8988T (cell line): ENCODE measurements around the gene TLCD3A.
"Not testable (repeated sequence)": the region's sequence is repeated elsewhere in the genome, so short reads cannot be mapped to it uniquely, and the experiment has no call there.

Experiments
- DNase-seq: peaks from one replicate; pipeline ENCODE4 v3.0.0; 2011

TLCD3A gene

GRCh38 chr17:732067-732901, at the start of gene TLCD3A:
Gene TLCD3A, plus strand, starts transcription at chr17:732596. Its CDS starts 52 bp downstream, at chr17:732648.
- DNase-seq = peak; percentile 71

GRCh38 chr17:683040-683439, 49.4 kb upstream of the TLCD3A start:
- DNase-seq = no peak

DNA sequence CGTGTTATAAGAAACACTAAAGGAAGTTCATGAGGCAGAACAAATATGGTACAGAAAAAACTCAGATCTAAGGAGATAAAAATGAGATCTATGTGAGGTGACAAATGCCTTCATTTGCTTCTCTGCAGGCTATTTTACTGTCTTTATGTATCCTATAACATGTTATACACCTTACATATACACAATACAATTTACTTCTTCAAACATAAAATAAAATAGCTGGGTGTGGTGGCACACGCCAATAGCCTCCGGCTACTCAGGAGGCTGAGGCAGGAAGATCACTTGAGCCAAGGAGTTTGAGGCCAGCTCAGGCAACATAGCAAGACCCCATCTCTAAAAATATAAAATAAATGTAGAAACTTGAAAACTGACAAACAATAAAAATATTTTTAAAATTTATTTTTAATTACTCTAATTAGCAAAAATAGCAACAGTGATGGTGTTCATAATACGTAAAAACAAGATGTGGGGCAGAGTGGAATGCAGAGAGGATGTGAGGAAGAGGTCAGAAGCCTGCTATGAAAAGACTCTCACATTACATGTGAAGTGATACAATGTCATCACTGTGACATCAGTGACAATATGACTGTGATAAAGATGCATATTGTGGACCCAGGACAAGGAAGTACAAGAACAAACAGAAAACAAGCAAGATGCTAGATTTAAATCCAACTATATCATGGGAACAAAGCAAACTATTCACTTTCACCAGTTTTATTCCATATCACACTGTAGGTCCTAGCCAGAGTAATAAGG, 48.7 kb upstream of the TLCD3A start:
- DNase-seq = no peak

- no peak for DNase-seq
These were observed 47.4 kb upstream of the TLCD3A start for GRCh38 chr17:685006-685405.

GRCh38 chr17:688100-688989, 44.1 kb upstream of the TLCD3A start:
- no peak for DNase-seq

GRCh38 chr17:689556-690275, 42.7 kb upstream of the TLCD3A start:
- no peak for DNase-seq

DNA sequence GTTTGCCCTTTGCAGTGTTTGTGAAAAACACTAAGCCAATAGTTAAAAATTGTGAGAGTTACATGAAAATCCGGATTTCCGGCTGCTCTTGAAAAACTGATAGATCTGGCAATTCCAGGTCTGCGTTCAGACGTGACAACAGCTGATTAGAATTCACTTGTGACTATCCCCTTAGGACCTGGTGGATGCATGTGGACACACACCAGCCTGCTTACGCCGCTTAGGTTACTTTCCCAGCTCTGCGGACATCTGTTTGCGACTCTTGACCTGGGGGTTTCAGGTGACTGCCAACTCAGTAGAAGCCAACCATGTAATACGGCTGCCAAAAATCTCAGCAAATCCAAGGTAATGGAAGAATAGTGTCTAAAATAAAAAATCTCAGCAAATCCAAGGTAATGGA, 42.0 kb upstream of the TLCD3A start:
- no peak for DNase-seq

DNA sequence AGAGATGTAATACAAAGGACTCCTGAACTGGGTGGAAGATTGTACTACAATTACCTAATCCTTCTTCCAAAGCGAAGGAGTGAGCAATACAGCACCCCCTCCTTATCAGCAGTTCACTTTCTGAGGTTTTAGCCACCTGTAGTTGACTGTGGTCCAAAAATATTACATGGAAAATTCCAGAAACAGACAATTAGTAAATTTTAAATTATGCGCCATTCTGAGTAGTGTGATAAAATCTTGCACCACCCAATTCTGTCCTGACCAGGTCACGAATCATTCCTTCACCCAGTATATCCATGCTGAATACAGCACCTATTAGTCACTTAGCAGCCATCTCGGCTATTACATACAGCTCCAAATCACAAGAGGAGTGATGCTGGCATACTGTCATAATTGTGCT, 41.0 kb upstream of the TLCD3A start:
- DNase-seq = no peak

DNA sequence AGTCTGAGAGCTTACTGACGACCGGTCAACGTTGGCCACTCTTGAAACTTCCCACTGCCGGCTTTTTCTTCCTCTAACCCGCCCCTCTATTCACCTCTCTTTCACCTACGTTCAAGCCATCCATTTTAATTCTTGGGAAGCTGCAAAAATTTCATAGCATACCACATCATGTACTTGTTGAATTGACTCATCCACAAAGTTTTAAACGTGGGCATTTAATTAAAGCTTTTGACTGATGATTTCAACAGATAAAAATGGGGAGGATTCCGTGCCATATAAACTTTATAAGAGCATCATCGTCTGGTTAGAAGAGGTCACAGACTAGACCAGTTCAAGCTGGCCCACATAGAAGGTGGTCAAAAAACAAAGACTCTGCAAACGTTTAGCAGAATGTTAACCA, 40.3 kb upstream of the TLCD3A start:
- no peak for DNase-seq

DNA sequence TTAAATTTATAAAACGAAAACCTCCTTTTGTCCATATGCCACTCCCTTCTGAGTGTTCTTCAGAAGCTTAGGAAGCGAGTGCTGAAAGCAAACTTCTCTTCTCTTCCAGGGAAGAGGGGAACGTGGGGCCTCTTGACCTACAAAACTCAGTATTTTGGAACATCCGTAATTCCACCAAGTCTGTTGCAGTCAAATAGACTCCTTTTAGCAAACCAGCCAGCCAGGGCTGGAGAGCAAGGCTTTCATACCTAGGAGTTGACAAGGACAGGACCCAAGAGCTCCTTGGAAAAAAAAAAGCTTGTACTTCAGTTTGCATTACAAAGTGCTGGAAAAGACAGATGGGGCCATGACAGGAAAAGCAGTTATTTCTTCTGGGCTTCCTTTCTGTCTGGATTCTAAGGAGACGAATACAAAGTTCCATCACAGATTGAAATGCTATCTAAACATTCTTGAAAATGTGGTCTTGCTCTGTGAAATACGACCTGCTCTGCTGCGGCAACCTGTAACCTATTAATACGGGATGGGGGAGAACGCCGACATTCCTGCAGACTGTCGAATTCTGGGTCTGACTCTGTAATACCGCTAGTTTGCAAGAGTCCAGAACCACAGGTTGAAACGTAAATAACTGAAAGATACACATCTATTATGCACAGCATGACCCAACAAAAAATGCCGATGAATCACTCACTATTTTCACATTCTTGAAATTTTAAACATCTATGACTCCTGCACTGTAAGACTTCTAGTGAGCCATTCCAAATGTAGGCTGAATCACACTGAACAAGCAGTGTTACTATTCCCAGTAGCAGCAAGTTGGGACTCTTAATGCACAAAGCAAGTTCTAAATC, 38.4 kb upstream of the TLCD3A start:
- DNase-seq = no peak

- no peak for DNase-seq
These were observed 36.0 kb upstream of the TLCD3A start for GRCh38 chr17:696369-696768.

DNA sequence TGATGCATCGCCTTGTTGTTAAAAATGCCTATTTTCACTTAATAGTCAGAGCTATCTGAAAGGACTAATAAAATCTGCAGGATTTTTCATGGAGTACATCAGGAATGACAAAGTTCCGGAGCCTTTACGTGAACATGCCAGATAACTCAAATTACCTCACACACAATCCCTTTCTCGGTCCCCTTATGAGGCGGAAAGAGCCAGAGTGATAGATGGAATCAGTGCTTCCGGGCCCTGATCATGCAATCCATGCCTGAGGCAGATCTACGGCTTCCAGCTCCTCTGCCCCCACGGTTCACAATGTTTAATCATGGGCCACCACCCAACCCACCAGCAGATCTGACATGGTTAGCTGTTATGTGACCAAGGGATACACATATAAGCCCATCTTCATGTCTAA, 34.7 kb upstream of the TLCD3A start:
- no peak for DNase-seq

GRCh38 chr17:698096-698495, 34.3 kb upstream of the TLCD3A start:
- not testable (repeated sequence) for DNase-seq

DNA sequence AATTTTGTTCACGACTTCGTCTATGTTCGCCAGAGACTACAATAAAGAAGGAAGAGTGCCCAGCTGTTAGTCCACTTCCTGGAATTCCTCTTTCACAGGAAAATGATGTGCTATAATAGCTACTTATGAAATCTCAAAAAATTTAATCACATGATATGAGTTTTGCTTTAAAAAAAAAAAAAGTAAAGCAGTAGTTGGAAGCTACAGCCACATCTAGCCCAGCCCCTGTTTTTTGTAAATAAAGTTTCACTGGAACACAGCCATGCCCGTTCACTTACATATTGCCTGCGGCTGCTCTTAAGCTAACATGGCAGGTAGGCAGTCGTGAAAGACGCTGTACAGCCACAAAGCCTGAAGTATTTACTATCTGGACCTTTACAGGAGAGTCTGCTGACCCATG, 33.1 kb upstream of the TLCD3A start:
- DNase-seq = no peak

GRCh38 chr17:700504-701094, 31.8 kb upstream of the TLCD3A start:
- DNase-seq = no peak

GRCh38 chr17:703081-703875, 29.1 kb upstream of the TLCD3A start:
- DNase-seq = no peak

DNA sequence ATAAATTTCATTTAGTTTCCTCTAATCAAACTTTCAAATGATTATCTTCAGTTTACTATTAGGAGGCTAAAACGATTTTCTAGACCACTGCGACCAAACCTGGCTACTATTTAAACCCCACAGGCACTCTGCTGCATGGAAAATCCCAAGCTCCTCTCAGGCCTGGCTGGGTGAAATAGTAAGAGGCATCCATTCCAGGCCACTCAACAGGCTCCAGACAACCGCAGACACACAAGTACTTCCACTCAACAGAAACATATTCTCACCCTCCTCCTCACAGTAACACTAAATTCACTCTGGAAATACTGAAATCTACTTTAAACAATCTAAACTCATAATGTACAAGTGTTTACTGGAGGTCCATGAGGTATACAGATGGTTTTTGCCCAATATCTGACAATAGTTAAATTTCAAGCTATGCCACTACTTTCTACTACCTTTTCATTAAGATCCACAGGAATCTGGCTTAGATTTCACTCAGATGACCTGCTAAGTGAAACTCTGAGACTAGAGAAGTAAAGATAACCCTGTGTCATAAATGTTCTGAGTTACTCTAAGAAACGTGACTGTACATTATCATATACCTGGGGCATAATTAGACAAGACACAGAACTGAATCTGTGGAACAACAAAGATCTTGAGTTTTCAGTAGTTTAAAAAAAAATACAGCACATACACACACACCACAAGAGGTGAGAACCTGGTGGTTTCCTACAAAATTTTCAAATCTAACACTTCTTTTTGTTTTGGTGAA, 28.1 kb upstream of the TLCD3A start:
- DNase-seq = no peak

- no peak for DNase-seq
These were observed 27.4 kb upstream of the TLCD3A start for GRCh38 chr17:705011-705410.

GRCh38 chr17:705863-706262, 26.5 kb upstream of the TLCD3A start:
- no peak for DNase-seq

DNA sequence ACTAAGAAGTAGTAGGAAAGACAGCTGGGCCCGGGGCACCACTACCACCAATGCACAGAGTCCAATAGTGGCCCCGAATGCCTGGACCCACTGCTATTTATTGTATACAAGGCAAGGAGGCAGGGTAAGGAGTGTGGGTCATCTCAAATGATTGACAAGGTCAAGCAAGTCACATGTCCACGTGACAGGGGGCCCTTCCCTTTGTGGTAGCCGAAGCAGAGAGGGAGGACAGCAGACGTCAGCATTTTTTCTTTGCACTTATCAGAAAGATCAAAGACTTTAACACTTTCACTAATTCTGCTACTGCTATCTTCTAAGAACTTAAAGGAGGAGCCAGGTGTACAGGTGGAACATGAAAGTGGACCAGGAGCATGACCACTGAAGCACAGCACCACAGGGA, 24.3 kb upstream of the TLCD3A start:
- DNase-seq = no peak
